ENCODE results near the gene POMC. TPM values are rescaled to one million over a fixed set of nuclear protein-coding genes. Genes with fewer than 3 reads are reported as not detected.

Gene POMC
- total RNA-seq, 2 donors from 2014 or later, result 2.9 to 5.0 TPM

DNA sequence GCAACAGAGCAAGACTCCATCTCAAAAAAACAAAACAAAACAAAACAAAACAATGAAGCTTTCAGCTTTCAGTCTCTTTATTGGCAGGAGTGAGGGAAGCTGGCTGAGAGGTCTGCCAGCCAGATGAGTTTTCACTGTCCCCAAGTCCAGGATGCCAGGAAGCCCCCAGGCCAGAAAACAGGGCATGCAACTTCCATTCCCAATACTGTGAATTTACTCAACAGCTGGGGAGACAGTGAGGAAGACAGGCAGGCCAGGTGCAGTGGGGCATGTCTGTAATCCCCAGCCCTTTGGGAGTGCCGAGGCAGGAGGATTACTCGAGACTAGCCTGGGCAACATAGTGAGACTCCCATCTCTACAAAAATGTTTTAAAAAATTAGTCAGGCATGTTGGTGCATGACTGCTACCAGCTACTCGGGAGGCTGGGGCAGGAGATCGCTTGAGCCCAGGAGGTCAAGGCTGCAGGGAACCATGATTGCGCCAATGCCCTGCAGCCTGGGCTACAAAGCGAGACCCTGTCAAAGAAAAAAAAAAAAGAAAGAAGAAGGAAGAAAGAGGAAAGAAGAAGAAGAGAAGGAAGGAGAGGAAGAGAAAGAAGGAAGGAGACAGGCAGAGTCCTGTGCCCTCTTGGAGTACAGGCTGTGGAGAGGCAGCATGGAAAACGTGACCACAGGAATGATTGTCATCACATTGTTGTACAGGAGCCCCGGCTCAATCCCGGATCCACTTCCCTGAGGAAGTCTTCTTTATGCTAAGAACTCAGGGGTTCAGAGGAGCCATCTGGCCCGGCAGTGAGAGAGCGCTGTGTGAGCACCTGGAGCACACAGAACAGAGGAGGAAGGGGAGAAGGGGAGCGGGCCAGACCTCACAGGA, 29.2 kb upstream of the POMC start:
- DNase-seq (no peak), ATAC-seq (no peak)
- Mint-ChIP-seq H3K4me3 (no peak overlapping the region), H3K36me3 (ENCODE audit: low read depth) (no peaks in the 10 kb centered on the region), H3K4me1 (peaks cover 7% of the 10 kb centered on the region), H3K27me3 (no peaks in the 10 kb centered on the region), H3K27ac (peak overlapping the region; percentile 47)
- H3K9me3 ChIP-seq (ENCODE audit: control insufficient read depth, low read length, poor library complexity, severe bottlenecking), result no peaks in the 10 kb centered on the region

GRCh38 chr2:25194576-25195122, 26.3 kb upstream of the POMC start:
- H3K9me3 ChIP-seq (ENCODE audit: control insufficient read depth, low read length, poor library complexity, severe bottlenecking), result no peaks in the 10 kb centered on the region
- Mint-ChIP-seq H3K27me3 (peaks cover 14% of the 10 kb centered on the region), H3K4me1 (peaks cover 6% of the 10 kb centered on the region), H3K27ac (no peak overlapping the region), H3K36me3 (ENCODE audit: low read depth) (peaks cover 2% of the 10 kb centered on the region), H3K4me3 (no peak overlapping the region)
- DNase-seq (no peak), ATAC-seq (no peak)

DNA sequence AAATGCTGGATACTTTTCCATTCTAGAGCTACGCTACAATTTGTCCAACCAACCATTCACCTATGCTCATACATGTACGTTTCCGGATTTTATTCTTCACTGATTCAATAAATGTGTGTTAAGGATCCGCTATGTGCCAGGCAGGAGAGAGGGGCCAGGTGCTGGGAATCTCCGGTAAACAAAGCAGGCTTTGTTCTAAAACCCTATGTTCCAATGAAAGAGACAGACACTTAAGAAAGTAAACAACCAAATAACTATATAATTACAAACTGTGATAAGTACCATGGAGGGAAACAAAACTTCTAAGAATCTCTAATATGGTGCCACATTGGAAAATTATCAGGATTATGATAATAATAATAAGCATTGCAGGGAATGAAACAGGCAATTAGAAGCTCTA, 22.2 kb upstream of the POMC start:
- H3K9me3 ChIP-seq (ENCODE audit: control insufficient read depth, low read length, poor library complexity, severe bottlenecking), result no peaks in the 10 kb centered on the region
- Mint-ChIP-seq H3K4me3 (no peak overlapping the region), H3K27me3 (peaks cover 25% of the 10 kb centered on the region), H3K4me1 (peaks cover 6% of the 10 kb centered on the region), H3K36me3 (ENCODE audit: low read depth) (peaks cover 2% of the 10 kb centered on the region), H3K27ac (peak overlapping the region; percentile 73)
- DNase-seq (no peak), ATAC-seq (no peak)

DNA sequence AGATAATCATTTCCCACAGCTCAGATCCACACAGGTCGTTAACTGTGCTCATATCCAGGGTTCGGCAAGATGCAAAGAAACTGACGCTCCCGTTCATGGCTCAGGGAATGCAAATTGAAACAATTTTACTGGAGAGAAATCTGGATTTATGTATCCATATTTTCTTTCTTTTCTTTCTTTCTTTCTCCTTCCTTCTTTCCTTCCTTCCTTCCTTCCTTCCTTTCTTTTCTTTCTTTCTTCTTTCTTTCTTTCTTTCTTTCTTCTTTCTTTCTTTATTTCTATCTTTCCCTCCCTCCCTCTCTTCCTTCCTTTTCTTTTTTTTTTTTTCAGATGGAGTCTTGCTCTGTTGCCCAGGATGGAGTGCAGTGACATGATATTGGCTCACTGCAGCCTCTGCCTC, 20.0 kb upstream of the POMC start:
- peaks cover 33% of the 10 kb centered on the region for H3K27me3 Mint-ChIP-seq
- H3K27ac Mint-ChIP-seq, result no peak overlapping the region
- peaks cover 11% of the 10 kb centered on the region for H3K4me1 Mint-ChIP-seq
- H3K4me3 Mint-ChIP-seq, result no peak overlapping the region
- no peak for ATAC-seq
- H3K9me3 ChIP-seq (ENCODE audit: control insufficient read depth, low read length, poor library complexity, severe bottlenecking), result no peaks in the 10 kb centered on the region
- peaks cover 6% of the 10 kb centered on the region for H3K36me3 Mint-ChIP-seq (ENCODE audit: low read depth)
- no peak for DNase-seq

GRCh38 chr2:25187729-25188350, 19.5 kb upstream of the POMC start:
- DNase-seq, result no peak
- Mint-ChIP-seq H3K27ac (no peak overlapping the region), H3K36me3 (ENCODE audit: low read depth) (peaks cover 6% of the 10 kb centered on the region)

GRCh38 chr2:25184254-25184653, 15.9 kb upstream of the POMC start:
- ATAC-seq (no peak), DNase-seq (no peak)
- Mint-ChIP-seq H3K4me1 (peaks cover 6% of the 10 kb centered on the region), H3K27me3 (peaks cover 18% of the 10 kb centered on the region), H3K4me3 (no peak overlapping the region), H3K27ac (no peak overlapping the region), H3K36me3 (ENCODE audit: low read depth) (peaks cover 3% of the 10 kb centered on the region)
- no peaks in the 10 kb centered on the region for H3K9me3 ChIP-seq (ENCODE audit: control insufficient read depth, low read length, poor library complexity, severe bottlenecking)

More at GRCh38 chr2:25187729-25188350, 19.5 kb upstream of the POMC start:
- Mint-ChIP-seq H3K27me3 (peaks cover 33% of the 10 kb centered on the region), H3K4me1 (peaks cover 11% of the 10 kb centered on the region), H3K4me3 (no peak overlapping the region)
- H3K9me3 ChIP-seq (ENCODE audit: control insufficient read depth, low read length, poor library complexity, severe bottlenecking), result no peaks in the 10 kb centered on the region
- no peak for ATAC-seq

DNA sequence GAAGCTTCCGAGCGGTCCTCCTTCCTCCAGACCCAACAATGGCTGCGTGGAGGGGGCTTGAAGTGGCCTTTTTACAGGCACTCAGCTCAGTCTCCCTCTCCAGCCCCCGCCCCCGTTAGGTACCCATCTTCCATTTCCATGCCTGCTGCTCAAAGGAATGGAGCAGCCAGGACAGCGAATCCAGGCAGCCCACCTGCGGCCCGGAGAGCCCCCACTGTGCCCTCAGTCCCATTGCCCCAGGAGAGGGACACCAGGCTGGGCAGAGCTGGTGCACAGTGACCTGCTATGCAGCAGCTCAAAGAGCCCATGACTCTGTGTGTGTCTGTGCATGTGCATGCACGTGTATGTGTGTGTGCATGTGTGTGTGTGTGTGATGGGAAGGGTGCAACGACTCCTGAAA, 10.6 kb upstream of the POMC start:
- H3K9me3 ChIP-seq (ENCODE audit: control insufficient read depth, low read length, poor library complexity, severe bottlenecking), result no peaks in the 10 kb centered on the region
- no peak overlapping the region for H3K27ac Mint-ChIP-seq
- no peak for ATAC-seq
- H3K4me3 Mint-ChIP-seq, result no peak overlapping the region
- peaks cover 6% of the 10 kb centered on the region for H3K4me1 Mint-ChIP-seq
- peaks cover 30% of the 10 kb centered on the region for H3K27me3 Mint-ChIP-seq
- peaks cover 3% of the 10 kb centered on the region for H3K36me3 Mint-ChIP-seq (ENCODE audit: low read depth)
- DNase-seq, result no peak

DNA sequence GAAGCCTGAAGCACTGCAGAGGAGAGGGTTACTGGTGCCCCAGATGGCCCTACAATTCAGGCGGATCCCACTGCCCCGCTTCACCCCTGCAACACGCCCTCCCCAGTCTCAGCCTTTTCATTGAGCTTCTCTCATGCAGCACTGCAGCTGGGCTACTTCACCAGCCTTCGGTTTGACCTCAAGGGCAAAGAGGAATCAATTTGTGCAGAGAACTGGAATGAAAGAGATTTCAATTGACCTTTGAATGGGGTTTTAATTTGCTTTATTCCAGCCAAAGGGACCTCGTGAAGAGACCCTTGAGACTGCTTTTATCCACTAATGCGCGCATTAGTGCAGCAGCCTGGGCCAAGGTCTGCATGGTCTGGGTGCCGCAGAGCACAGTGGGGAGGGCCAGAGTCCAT, 8.8 kb upstream of the POMC start:
- H3K36me3 Mint-ChIP-seq (ENCODE audit: low read depth), result peaks cover 3% of the 10 kb centered on the region
- H3K9me3 ChIP-seq (ENCODE audit: control insufficient read depth, low read length, poor library complexity, severe bottlenecking), result no peaks in the 10 kb centered on the region
- peaks cover 9% of the 10 kb centered on the region for H3K4me1 Mint-ChIP-seq
- ATAC-seq, result no peak
- DNase-seq, result no peak
- peaks cover 43% of the 10 kb centered on the region for H3K27me3 Mint-ChIP-seq
- no peak overlapping the region for H3K27ac Mint-ChIP-seq
- H3K4me3 Mint-ChIP-seq, result no peak overlapping the region

- DNase-seq (no peak), ATAC-seq (no peak)
- H3K9me3 ChIP-seq (ENCODE audit: control insufficient read depth, low read length, poor library complexity, severe bottlenecking), result no peaks in the 10 kb centered on the region
- Mint-ChIP-seq H3K36me3 (ENCODE audit: low read depth) (peaks cover 3% of the 10 kb centered on the region), H3K4me1 (peaks cover 9% of the 10 kb centered on the region), H3K4me3 (no peak overlapping the region), H3K27me3 (peaks cover 43% of the 10 kb centered on the region), H3K27ac (no peak overlapping the region)
These were observed 8.3 kb upstream of the POMC start for GRCh38 chr2:25176541-25177181.

GRCh38 chr2:25176138-25176537, 7.8 kb upstream of the POMC start:
- peaks cover 43% of the 10 kb centered on the region for H3K27me3 Mint-ChIP-seq
- no peaks in the 10 kb centered on the region for H3K9me3 ChIP-seq (ENCODE audit: control insufficient read depth, low read length, poor library complexity, severe bottlenecking)
- H3K36me3 Mint-ChIP-seq (ENCODE audit: low read depth), result peaks cover 3% of the 10 kb centered on the region
- DNase-seq (no peak), ATAC-seq (no peak)
- no peak overlapping the region for H3K27ac Mint-ChIP-seq
- peaks cover 9% of the 10 kb centered on the region for H3K4me1 Mint-ChIP-seq
- H3K4me3 Mint-ChIP-seq, result no peak overlapping the region

GRCh38 chr2:25174192-25174861, 5.9 kb upstream of the POMC start:
- no peak overlapping the region for H3K27ac Mint-ChIP-seq
- DNase-seq (no peak), ATAC-seq (no peak)
- no peak overlapping the region for H3K4me3 Mint-ChIP-seq
- H3K36me3 Mint-ChIP-seq (ENCODE audit: low read depth), result peaks cover 5% of the 10 kb centered on the region
- no peaks in the 10 kb centered on the region for H3K9me3 ChIP-seq (ENCODE audit: control insufficient read depth, low read length, poor library complexity, severe bottlenecking)
- H3K4me1 Mint-ChIP-seq, result peaks cover 12% of the 10 kb centered on the region
- peaks cover 60% of the 10 kb centered on the region for H3K27me3 Mint-ChIP-seq

- H3K4me1 Mint-ChIP-seq, result peaks cover 13% of the 10 kb centered on the region
- peaks cover 5% of the 10 kb centered on the region for H3K36me3 Mint-ChIP-seq (ENCODE audit: low read depth)
- H3K4me3 Mint-ChIP-seq, result no peak overlapping the region
- H3K27ac Mint-ChIP-seq, result no peak overlapping the region
- peaks cover 62% of the 10 kb centered on the region for H3K27me3 Mint-ChIP-seq
- ATAC-seq (no peak), DNase-seq (no peak)
- H3K9me3 ChIP-seq (ENCODE audit: control insufficient read depth, low read length, poor library complexity, severe bottlenecking), result no peaks in the 10 kb centered on the region
These were observed 5.3 kb upstream of the POMC start for GRCh38 chr2:25173719-25174118.

DNA sequence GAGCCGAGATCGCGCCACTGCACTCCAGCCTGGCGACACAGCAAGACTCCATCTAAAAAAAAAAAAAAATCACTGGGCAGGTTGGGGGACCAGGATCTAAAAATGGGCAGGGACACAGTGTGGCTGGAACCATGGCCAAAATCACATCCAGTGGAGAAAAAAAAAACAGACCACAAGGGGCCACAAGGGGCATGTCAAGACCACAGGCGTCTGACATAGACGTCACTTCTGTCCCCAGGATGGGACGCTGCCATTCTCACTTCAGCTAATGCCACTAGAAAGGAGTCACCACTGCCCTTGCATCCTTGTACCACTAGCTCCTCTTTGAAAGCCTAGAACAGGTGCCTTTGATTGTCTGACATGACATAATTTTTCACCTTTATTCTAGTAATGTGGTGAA, 2.5 kb upstream of the POMC start:
- H3K4me1 Mint-ChIP-seq, result peaks cover 22% of the 10 kb centered on the region
- peaks cover 2% of the 10 kb centered on the region for H3K36me3 Mint-ChIP-seq (ENCODE audit: low read depth)
- ATAC-seq (no peak), DNase-seq (no peak)
- no peak overlapping the region for H3K27ac Mint-ChIP-seq
- no peak overlapping the region for H3K4me3 Mint-ChIP-seq
- H3K27me3 Mint-ChIP-seq, result peaks cover 69% of the 10 kb centered on the region
- no peaks in the 10 kb centered on the region for H3K9me3 ChIP-seq (ENCODE audit: control insufficient read depth, low read length, poor library complexity, severe bottlenecking)

Measured in T-helper 17 cell (primary cell).